KBM-7 (cell line): Measurements from ENCODE around the gene SPTSSB.

ENCODE experiments used
- DNase-seq: peaks from one replicate; pipeline ENCODE4 v3.0.0-alpha.2; 2015
- in situ Hi-C: fragments of 300-500 bp; cut with MboI; formaldehyde crosslinking; loops from 2 replicates; pipeline ENCODE4 v1.14.3; 2020; ENCODE audit warnings: low sequenced_read_pairs, low pct_unique_long_range_greater_than_20kb, mixed read lengths

Gene SPTSSB

GRCh38 chr3:161395115-161396012 lies 24.0 kb upstream of the SPTSSB start:
- in situ Hi-C loops, result no loop called here
- no peak for DNase-seq

GRCh38 chr3:161393803-161394202 lies 22.5 kb upstream of the SPTSSB start:
- DNase-seq, result no peak
- in situ Hi-C loops, result no loop called here

- DNase-seq, result no peak
- in situ Hi-C loops, result no loop called here
Observed at GRCh38 chr3:161393310-161393709, 22.0 kb upstream of the SPTSSB start.

GRCh38 chr3:161392853-161393252 lies 21.5 kb upstream of the SPTSSB start:
- in situ Hi-C loops, result no loop called here
- no peak for DNase-seq

- no peak for DNase-seq
- in situ Hi-C loops, result no loop called here
Observed at GRCh38 chr3:161390200-161390599, 18.9 kb upstream of the SPTSSB start.

- in situ Hi-C loops, result no loop called here
- peak; percentile 51 for DNase-seq
Observed at GRCh38 chr3:161389445-161390035, 18.2 kb upstream of the SPTSSB start.

GRCh38 chr3:161388855-161389254 lies 17.5 kb upstream of the SPTSSB start:
- DNase-seq, result peak; percentile 43
- in situ Hi-C loops, result no loop called here

- no peak for DNase-seq
- in situ Hi-C loops, result no loop called here
Observed at GRCh38 chr3:161386991-161387770, 15.9 kb upstream of the SPTSSB start.

- in situ Hi-C loops, result no loop called here
- peak; percentile 10 for DNase-seq
Observed at GRCh38 chr3:161372321-161373260, 1.3 kb upstream of the SPTSSB start.

- in situ Hi-C loops, result no loop called here
- DNase-seq, result no peak
Observed at GRCh38 chr3:161369531-161369930, 1.8 kb downstream of the SPTSSB start.

GRCh38 chr3:161366094-161366493 lies 5.2 kb downstream of the SPTSSB start:
- DNase-seq, result no peak
- in situ Hi-C loops, result no loop called here

- no peak for DNase-seq
- in situ Hi-C loops, result no loop called here
Observed at GRCh38 chr3:161358488-161358887, 12.8 kb downstream of the SPTSSB start.

- DNase-seq, result no peak
- in situ Hi-C loops, result no loop called here
Observed at GRCh38 chr3:161356287-161356686, 15.0 kb downstream of the SPTSSB start.

- in situ Hi-C loops, result no loop called here
- DNase-seq, result no peak
Observed at GRCh38 chr3:161355508-161355907, 15.8 kb downstream of the SPTSSB start.

GRCh38 chr3:161354554-161354953 lies 16.8 kb downstream of the SPTSSB start:
- no peak for DNase-seq
- in situ Hi-C loops, result no loop called here

GRCh38 chr3:161351330-161351729 lies 20.0 kb downstream of the SPTSSB start:
- in situ Hi-C loops, result no loop called here
- DNase-seq, result no peak

GRCh38 chr3:161350916-161351315 lies 20.4 kb downstream of the SPTSSB start:
- in situ Hi-C loops, result no loop called here
- DNase-seq, result no peak

- no peak for DNase-seq
- in situ Hi-C loops, result no loop called here
Observed at GRCh38 chr3:161349529-161350312, 21.6 kb downstream of the SPTSSB start.
